IPS-18c (cell line): Measurements from ENCODE around the gene RGS11.

Experiments
- H3K4me3 ChIP-seq: 2 replicates; pipeline ENCODE4 v1.7.0; 2013; ENCODE audit warnings: low read depth, mild to moderate bottlenecking, low read length, moderate library complexity; ENCODE audit not compliant: insufficient read depth
- H3K9me3 ChIP-seq: one replicate; pipeline ENCODE4 v1.6.1; 2013; ENCODE audit warnings: mild to moderate bottlenecking, low read length, moderate library complexity; ENCODE audit not compliant: control insufficient read depth, insufficient read depth

Gene RGS11

DNA sequence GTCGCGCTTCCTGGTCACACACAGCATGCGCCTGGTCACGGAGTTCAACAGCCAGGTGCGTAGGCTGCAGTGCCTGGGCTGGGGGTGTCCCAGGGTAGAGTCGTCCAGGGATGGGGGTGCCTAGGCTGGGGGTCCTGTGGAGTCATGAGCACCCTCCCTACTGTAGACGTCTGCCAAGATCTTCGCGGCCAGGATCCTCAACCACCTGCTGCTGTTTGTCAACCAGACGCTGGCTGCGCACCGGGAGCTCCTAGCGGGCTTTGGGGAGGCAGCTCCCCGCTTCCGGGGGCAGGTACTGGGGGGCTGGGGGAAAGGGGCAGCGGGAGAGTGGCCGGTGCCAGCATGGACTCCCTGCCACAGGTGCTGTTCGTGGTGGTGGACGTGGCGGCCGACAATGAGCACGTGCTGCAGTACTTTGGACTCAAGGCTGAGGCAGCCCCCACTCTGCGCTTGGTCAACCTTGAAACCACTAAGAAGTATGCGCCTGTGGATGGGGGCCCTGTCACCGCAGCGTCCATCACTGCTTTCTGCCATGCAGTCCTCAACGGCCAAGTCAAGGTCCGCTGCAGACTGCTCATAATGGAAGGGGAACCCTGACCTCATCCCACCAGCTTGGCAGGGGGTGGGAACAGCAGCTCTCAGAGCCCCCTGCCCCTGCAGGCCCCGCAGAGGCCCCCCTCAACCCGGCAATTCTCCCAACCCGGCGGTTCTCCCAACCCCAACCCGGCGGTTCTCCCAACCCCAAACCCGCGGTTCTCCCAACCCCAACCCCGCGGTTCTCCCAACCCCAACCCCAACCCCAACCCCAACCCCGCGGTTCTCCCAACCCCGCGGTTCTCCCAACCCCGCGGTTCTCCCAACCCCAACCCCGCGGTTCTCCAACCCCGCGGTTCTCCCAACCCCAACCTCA, 9.7 kb upstream of the RGS11 start:
- Histone ChIP-seq H3K4me3 (no peak overlapping the region), H3K9me3 (no peaks in the 10 kb centered on the region)

DNA sequence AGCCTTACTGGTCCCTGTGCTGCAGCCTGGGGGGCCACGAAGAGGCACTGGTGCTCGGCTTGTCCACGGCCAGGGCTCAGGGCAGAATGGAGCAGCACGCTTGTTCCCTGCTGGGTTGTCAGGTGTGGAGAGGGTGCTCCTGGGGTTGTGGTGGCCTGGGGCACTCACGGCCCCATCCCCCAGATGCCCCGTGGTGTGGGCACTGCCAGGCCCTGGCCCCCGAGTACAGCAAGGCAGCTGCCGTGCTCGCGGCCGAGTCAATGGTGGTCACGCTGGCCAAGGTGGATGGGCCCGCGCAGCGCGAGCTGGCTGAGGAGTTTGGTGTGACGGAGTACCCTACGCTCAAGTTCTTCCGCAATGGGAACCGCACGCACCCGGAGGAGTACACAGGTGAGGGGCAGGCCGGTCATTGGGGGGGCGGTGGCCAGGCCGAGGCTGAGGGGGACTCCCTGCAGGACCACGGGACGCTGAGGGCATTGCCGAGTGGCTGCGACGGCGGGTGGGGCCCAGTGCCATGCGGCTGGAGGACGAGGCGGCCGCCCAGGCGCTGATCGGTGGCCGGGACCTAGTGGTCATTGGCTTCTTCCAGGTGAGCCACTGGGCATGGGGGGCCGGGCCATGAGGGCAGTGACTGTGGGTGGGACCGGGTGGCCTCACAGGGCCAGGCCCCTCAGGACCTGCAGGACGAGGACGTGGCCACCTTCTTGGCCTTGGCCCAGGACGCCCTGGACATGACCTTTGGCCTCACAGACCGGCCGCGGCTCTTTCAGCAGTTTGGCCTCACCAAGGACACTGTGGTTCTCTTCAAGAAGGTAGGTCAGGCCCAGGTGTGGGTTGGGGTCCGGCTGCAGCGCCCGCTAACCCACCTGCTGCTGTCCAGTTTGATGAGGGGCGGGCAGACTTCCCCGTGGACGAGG, 8.7 kb upstream of the RGS11 start:
- H3K9me3 ChIP-seq: no peaks in the 10 kb centered on the region
- H3K4me3 ChIP-seq: no peak overlapping the region

DNA sequence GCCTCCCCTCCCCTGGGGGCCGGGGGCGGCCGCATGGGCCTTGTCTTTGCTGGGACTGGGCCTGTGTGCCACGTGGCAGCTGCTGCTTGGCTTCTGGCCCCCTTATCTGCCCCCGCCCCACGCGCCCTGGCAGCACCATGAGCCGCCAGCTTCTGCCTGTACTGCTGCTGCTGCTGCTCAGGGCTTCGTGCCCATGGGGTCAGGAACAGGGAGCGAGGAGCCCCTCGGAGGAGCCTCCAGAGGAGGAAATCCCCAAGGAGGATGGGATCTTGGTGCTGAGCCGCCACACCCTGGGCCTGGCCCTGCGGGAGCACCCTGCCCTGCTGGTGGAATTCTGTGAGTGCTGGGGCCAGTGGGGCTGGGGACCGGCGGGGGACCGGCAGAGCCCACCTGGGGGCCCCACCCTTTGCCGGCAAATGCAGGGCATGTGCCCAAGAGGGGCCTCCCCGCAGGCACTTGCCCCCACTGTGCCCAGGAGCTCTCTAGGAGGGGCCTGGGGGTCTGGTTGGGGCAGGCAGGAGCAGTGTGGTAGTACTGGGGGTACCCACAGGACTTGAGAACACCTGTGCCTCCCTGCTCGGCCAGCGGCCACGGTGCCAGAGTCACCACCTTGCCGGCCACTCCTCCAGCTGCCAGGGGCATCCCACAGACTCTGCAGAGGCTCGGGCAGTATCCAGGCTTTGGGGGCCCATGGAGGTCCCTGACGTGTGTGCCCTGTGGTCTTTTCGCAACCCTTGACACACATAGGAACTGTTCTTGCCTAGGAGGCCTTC, 7.5 kb upstream of the RGS11 start, which contains the start of gene PDIA2:
Gene PDIA2 (plus strand): TSS at position 132 of the 773 bp plus-strand sequence. CDS start 6 bp downstream, at position 138.
- no peaks in the 10 kb centered on the region for H3K9me3 ChIP-seq
- H3K4me3 ChIP-seq: no peak within 1 kb of the TSS

DNA sequence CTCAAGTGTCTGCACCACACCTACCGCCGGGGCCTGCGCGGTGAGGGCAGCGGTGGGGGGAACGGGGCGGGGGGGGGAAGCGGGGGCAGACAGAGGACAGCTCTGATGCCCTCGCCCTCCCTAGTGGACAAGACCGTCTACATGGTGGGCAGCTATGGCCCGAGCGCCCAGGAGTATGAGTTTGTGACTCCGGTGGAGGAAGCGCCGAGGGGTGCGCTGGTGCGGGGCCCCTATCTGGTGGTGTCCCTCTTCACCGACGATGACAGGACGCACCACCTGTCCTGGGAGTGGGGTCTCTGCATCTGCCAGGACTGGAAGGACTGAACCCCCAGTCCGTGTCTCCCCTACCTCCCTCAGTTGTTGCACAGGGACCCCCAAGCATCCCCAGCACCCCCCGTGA, 6.7 kb upstream of the RGS11 start:
- Histone ChIP-seq H3K4me3 (no peak overlapping the region), H3K9me3 (no peaks in the 10 kb centered on the region)

DNA sequence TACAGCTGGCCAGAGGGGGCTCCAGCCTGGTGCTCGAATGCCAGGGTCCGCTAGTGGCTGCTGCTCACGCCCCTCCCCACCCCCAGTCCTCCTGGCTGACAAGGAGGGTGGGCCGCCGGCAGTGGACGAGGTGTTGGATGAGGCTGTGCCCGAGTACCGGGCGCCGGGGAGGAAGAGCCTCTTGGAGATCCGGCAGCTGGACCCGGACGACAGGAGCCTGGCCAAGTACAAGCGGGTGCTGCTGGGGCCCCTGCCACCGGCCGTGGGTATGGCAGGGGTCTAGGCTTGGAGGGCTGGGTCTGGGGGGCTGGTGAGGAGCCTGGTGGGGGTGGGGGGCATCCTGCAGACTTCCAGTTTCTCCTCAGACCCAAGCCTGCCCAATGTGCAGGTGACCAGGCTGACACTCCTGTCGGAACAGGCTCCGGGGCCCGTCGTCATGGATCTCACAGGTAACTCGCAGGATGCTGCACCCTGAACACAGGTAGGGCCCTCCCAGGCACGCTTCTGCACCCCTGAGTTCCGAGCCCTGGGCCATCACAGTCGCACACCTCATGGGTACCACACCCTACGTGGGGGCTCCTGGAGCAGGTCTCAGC, 6.0 kb upstream of the RGS11 start:
- Histone ChIP-seq H3K9me3 (no peaks in the 10 kb centered on the region), H3K4me3 (no peak overlapping the region)

DNA sequence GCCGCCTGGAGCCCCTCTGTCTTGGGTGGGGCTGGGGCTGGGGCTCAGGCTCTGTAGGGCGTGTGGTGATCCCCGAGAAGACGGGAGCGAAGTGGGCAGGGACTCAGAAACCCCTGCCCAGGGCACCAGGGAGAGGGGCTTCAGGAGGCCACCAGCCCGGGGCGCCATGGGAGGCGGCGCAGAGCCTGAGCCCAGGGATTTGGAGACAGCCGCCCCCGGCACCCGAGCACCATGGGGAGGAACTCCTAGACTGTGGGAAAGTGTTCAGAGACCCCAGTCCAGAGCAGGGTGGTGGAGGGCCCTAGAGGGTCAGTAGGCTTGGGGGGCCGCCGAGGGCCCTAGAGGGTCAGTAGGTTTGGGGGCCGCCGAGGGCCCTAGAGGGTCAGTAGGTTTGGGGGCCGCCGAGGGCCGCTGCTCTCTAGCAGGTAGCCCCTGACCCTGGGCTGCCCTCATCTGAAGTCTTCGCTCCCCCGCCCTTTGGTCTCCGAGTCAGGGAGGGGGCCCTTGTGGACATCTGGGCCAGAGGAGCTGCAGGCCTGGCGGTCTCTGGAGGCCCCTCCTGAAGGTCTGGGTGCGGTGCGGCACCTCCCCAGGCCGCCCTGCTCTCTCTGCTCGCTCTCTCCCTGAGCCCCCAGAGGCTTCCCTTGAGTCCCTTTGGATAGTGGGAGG, 5.4 kb upstream of the RGS11 start:
- Histone ChIP-seq H3K9me3 (no peaks in the 10 kb centered on the region), H3K4me3 (peak overlapping the region; percentile 67)

DNA sequence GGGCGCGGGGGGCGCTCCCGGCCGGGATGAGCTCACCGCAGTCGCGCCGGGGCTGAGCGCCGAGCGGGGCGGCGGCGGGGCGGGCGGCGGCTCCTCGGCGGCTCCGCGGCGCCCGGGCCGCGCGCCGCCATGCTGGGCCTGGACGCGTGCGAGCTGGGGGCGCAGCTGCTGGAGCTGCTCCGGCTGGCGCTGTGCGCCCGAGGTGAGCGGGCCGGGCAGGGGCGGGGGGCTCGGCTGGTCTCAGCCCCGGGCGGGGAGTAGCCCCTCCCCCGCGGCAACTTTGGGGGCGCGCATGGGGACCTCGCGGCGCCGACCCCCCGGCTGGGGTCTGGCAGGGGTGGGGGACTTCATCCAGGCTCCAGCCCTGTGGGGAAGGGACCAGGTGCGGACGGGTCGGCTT, 4.8 kb upstream of the RGS11 start, which contains the start of gene ARHGDIG:
Gene ARHGDIG (plus strand): TSS at position 40 of the 400 bp plus-strand sequence. CDS start 90 bp downstream, at position 130.
- no peaks in the 10 kb centered on the region for H3K9me3 ChIP-seq
- H3K4me3 ChIP-seq: peak within 1 kb of the TSS; percentile 67

DNA sequence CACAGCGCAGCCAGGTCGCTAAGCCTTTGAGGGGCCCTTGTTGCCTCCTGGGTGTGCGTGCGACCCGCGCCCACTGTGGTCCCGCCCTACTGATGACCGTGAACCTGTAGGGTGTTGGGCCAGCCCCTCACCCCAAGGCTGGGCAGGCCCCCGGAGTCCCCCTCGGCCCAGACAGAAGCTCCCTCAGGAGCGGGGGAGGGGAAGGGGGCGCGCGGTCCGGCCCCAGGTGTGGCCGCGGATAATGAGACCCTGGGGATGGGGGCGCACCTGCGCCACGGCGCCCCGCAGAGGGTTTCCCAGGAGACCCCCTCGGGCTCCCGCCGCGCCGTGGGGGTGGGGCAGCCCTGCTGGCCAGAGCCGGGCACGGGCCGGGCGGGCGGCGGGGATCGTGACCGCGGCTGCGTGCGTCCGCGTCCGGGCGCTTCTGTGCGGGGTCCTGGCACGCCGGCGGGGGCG, 4.3 kb upstream of the RGS11 start:
- Histone ChIP-seq H3K4me3 (peak overlapping the region; percentile 34; the same call in 1 of the 2 replicates), H3K9me3 (no peaks in the 10 kb centered on the region)

DNA sequence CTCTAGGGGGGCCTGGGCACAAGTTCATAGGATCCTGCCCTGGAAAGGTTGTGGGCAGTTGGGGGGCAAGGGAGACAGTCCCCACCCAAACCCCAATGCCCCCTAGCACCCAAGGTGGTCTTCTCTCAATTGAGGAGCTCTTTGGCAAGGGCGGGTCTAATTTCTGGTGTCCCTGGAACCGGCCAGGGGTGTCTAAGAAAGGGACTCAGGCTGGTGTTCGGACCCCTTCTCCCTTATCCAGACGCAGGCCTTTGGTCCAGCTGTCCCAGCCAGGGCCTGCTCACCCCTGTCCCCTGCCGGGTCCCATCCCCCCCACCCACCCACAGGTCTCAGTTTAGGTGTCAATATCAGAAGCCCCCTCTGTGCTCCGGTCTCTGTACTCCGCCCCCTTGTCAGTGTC, 3.8 kb upstream of the RGS11 start:
- Histone ChIP-seq H3K4me3 (no peak overlapping the region), H3K9me3 (no peaks in the 10 kb centered on the region)

DNA sequence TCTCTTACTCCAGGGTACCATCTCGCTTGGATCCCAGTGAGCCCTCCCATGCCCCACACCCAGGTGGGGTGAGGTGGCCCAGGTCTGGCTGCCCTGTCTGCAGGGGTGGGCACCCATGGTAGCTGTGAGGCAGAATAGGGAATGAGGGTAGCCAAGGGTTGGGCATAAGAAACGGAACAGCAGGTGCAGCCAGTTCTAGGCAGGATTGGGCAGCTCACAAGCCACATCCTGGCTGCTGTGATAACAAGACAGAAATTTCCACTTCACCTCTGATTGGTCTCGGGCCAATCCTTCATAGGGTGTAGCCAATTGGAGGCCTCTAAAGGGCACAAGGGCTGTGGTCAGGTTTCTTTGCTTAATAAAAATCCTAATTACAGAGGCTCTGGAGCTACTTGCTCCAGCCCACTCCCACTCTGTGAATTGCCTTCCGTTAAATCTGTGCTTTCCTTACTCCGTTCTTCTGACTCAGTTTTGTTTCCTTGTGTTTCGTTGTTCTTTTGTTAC, 3.2 kb upstream of the RGS11 start:
- no peaks in the 10 kb centered on the region for H3K9me3 ChIP-seq
- no peak overlapping the region for H3K4me3 ChIP-seq

DNA sequence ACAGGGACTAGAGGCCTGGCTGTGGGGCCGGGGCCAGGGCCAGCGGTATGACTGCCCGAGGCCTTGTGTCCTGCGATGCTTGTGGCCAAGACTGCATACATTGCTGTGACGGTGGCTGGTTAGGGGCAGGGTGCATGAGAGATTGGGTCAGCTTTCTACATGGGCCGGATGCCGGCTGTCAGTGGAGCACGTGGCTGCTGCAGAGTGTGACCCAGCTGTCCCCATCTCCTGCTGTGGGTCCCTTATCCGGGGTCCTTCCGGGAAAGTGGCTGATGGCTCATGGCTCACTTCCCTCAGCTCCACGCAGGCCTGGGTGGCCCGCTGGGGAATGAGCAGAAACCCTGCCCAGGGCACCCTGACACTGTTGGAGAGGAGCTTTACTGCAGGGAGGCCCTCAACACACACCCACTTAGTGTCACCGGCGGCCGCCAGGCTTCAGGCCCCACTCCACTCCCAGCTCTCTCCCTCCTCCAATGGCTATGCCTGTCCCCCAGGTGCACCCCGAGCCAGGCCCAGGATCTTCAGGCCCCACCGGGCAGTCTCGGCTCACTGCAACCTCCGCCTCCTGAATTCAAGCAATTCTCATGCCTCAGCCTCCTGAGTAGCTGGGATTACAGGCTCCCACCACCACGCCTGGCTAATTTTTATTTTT, 808 bp upstream of the RGS11 start:
- H3K9me3 ChIP-seq: no peaks in the 10 kb centered on the region
- no peak overlapping the region for H3K4me3 ChIP-seq

DNA sequence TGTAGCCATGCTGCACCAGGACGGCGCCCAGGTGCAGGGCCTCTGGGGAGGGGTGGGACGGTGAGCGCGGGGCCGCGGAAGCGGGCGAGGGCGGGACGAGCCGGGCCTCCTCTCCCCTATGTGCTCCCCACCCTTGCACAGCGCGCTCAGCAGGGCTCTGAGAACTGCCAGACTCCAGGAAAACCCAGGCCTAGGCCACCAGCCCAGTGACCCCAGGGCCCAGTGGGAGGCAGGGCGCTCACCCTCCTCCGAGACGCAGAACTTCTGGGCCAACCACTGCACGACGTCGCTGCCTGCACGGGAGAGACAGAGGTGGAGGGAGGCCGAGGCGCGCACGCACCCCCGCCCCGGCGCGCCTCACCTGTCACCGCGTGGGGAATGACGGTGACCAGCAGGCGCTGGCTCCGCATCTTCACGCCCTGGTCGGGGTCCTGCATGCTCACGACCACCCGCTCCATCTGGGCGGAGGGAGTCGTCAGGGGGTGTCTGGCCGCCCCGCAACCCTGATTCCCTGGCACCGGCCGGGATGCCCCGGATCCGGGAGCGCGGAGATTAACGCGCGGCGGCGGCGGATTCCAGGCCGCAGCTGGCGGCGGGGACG, 603 bp downstream of the RGS11 start:
- no peaks in the 10 kb centered on the region for H3K9me3 ChIP-seq
- H3K4me3 ChIP-seq: peak overlapping the region; percentile 61

DNA sequence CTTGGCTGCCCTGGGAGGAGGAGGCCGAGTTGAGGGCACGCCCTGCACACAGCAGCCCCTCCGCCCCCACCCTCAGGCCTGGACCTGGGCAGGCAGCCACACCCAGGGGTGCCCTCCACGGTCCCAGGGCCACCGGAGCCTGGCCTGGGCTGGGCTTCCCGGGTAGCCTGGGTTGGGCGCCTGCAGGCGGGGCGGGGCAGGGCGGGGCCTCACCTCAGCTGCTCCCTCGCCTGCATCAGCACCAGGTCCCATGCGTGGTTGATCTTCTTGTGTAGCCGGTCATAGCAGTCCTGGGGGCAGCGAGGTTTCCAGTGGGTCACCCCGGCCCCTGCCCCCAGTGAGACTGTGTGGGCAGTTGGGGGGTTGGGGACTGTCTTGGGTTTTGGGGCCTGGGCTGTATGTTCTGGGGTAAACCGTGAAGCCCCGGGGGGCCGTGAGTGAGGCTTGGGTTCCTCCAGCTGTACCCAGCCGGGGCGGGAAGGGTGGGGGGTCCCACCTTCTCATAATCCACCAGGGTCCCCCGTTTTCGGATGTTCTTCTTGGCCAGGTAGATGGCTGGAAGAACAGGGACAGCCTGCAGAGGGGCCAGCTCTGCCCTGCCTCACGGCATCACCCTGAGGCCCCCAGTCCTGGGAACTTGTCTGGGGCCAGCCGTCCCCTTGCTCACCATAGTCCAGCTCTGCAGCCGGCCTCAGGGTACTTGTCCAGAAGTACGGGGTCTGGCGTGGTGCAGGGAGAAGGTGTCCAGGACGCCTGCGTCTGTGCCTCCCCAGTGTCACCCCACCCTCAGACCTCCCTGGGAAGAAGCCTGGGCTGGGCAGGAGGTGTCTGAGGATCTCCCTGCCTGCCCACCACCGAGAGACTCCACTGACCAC, 2.0 kb downstream of the RGS11 start:
- no peak overlapping the region for H3K4me3 ChIP-seq

More for the DNA sequence above, 2.0 kb downstream of the RGS11 start:
- H3K9me3 ChIP-seq: no peaks in the 10 kb centered on the region
